DND-41 (cell line): Measurements from ENCODE around the gene PCGF2.

Source experiments
- EZH2 ChIP-seq: IDR thresholded peaks from 3 replicates; pipeline ENCODE4 v1.6.1; 2012; ENCODE audit warnings: borderline replicate concordance, low read depth, mild to moderate bottlenecking, moderate library complexity, low read length, inconsistent platforms; ENCODE audit not compliant: severe bottlenecking
- TF ChIP-seq, protein P1 (sequence below): IDR thresholded peaks from 2 replicates; pipeline ENCODE4 v1.5.1; 2012; ENCODE audit warnings: borderline replicate concordance, low read length, moderate library complexity, mild to moderate bottlenecking; ENCODE audit not compliant: poor library complexity, severe bottlenecking; ENCODE audit errors: extremely low read depth

DNA sequence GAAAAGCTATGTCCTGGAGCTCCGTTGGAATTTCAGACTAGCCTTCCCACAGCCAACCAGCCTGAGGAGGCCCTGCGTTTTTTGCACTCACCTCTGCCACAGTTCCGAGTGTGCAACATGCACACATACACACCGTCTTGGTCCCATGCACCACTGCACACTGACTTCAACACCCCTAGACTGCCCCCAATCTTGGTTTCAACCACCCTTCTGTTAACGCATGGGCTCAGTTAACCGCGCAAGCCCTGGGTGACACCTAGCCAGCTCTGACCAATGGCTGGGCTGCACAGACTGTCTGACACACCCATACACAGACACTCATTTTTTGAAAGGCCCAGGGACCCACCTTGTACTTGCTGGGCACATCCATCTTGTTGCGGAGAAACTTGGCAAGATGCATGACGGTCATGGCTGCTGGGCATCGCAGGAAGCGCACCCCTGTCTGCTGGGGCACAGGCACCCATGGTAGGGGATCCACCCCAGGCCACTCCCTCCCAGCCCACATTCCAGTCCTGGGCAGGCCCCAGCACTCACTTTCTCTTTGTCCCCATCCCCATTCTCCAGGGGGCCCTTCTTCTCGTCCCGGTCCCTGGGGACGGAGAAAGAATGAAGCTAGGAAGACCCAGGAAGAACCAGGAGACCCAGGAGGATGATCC, 10.0 kb downstream of the PCGF2 start:
- TF ChIP-seq, protein P1, sequence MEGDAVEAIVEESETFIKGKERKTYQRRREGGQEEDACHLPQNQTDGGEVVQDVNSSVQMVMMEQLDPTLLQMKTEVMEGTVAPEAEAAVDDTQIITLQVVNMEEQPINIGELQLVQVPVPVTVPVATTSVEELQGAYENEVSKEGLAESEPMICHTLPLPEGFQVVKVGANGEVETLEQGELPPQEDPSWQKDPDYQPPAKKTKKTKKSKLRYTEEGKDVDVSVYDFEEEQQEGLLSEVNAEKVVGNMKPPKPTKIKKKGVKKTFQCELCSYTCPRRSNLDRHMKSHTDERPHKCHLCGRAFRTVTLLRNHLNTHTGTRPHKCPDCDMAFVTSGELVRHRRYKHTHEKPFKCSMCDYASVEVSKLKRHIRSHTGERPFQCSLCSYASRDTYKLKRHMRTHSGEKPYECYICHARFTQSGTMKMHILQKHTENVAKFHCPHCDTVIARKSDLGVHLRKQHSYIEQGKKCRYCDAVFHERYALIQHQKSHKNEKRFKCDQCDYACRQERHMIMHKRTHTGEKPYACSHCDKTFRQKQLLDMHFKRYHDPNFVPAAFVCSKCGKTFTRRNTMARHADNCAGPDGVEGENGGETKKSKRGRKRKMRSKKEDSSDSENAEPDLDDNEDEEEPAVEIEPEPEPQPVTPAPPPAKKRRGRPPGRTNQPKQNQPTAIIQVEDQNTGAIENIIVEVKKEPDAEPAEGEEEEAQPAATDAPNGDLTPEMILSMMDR, result no peak
- TF ChIP-seq EZH2, result no peak
